A673 (cell line): Measurements from ENCODE around the gene EEPD1.

Experiments
- CTCF ChIP-seq: fragments of 300-800, 200-600 bp; sonication (generic); conservative IDR thresholded peaks from 2 replicates; pipeline ENCODE4 v1.5.1; 2017; ENCODE audit warnings: low read depth, mild to moderate bottlenecking, antibody characterized with exemption, low read length, moderate library complexity, mixed read lengths
- EZH2 ChIP-seq: fragments of 200-600 bp; sonication (generic); IDR thresholded peaks from 2 replicates; pipeline ENCODE4 v1.6.1; 2017; ENCODE audit warnings: borderline replicate concordance, low read depth, mild to moderate bottlenecking, mixed read lengths, antibody characterized with exemption, low read length; ENCODE audit not compliant: poor library complexity, severe bottlenecking

DNA sequence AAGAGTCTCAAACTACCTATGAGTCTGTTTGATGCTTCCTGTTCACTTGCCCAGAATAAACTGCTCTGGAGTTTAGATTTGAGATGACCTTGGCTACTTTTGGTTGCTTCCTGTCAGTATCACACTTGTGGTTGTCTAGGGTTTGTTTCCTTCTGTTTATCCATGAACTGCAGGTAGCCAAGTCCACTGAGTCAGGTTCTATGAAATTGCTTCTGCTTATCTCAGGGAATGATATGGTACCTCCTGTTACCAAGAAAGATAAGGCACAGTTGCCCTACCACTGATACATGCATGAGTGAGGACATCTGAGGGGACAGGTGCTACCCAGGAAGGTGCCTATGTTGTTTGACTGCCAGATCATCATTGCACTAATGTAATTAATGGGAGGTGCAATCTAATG is 15.8 kb upstream of the EEPD1 start:
- TF ChIP-seq CTCF (no peak), EZH2 (no peak)
